ENCODE measurements around the gene MYLK2. TPM values are rescaled to one million over a fixed set of nuclear protein-coding genes. Genes with fewer than 3 reads are reported as not detected.

MYLK2 gene
- total RNA-seq, 4 donors from 2014 or later = 0.21 to 0.69 TPM; not detected in 2

- Histone ChIP-seq H3K27ac (no peak overlapping the region), H3K9me3 (no peaks in the 10 kb centered on the region), H3K27me3 (no peaks in the 10 kb centered on the region), H3K36me3 (no peaks in the 10 kb centered on the region), H3K4me1 (no peaks in the 10 kb centered on the region), H3K4me3 (no peak overlapping the region)
- intact Hi-C loops (cut with DNase I; ENCODE audit: low total_unique reads) = no loop called here
- no peak for DNase-seq
- TF ChIP-seq POLR2A (IDR thresholded peaks at IDR 0.05) (no peak), CTCF (IDR thresholded peaks at IDR 0.05) (no peak)
Measured at GRCh38 chr20:31875671-31876070, 56.5 kb downstream of the MYLK2 start.

GRCh38 chr20:31877684-31878083 is 58.5 kb downstream of the MYLK2 start:
- intact Hi-C loops (cut with DNase I; ENCODE audit: low total_unique reads) = no loop called here
- Histone ChIP-seq H3K4me3 (no peak overlapping the region), H3K27ac (no peak overlapping the region), H3K36me3 (no peaks in the 10 kb centered on the region), H3K9me3 (no peaks in the 10 kb centered on the region), H3K4me1 (no peaks in the 10 kb centered on the region), H3K27me3 (no peaks in the 10 kb centered on the region)
- TF ChIP-seq CTCF (IDR thresholded peaks at IDR 0.05) = no peak
- no peak for TF ChIP-seq POLR2A (IDR thresholded peaks at IDR 0.05)
- no peak for DNase-seq

GRCh38 chr20:31879143-31879987 is 60.2 kb downstream of the MYLK2 start:
- DNase-seq = peak; percentile 87 to 94
- Histone ChIP-seq H3K27ac (peak overlapping the region; percentile 67 to 75), H3K36me3 (no peaks in the 10 kb centered on the region), H3K27me3 (no peaks in the 10 kb centered on the region), H3K4me1 (no peaks in the 10 kb centered on the region), H3K9me3 (no peaks in the 10 kb centered on the region), H3K4me3 (peak overlapping the region; percentile 35 to 43)
- intact Hi-C loops (cut with DNase I; ENCODE audit: low total_unique reads) = no loop called here
- peak in 2 of 4 experiments; percentile 21 to 22 for TF ChIP-seq CTCF (IDR thresholded peaks at IDR 0.05)
- peak; percentile 43 to 44 for TF ChIP-seq POLR2A (IDR thresholded peaks at IDR 0.05)

- Histone ChIP-seq H3K4me1 (no peaks in the 10 kb centered on the region), H3K4me3 (no peak overlapping the region), H3K9me3 (no peaks in the 10 kb centered on the region), H3K27ac (no peak overlapping the region), H3K36me3 (no peaks in the 10 kb centered on the region), H3K27me3 (no peaks in the 10 kb centered on the region)
- no peak for DNase-seq
- intact Hi-C loops (cut with DNase I; ENCODE audit: low total_unique reads) = no loop called here
- TF ChIP-seq CTCF (IDR thresholded peaks at IDR 0.05) (no peak), POLR2A (IDR thresholded peaks at IDR 0.05) (no peak)
Measured at GRCh38 chr20:31881945-31882344, 62.8 kb downstream of the MYLK2 start.

- Histone ChIP-seq H3K9me3 (no peaks in the 10 kb centered on the region), H3K4me3 (no peak overlapping the region), H3K4me1 (no peaks in the 10 kb centered on the region), H3K36me3 (no peaks in the 10 kb centered on the region), H3K27me3 (no peaks in the 10 kb centered on the region), H3K27ac (no peak overlapping the region)
- no peak for DNase-seq
- no peak for TF ChIP-seq POLR2A (IDR thresholded peaks at IDR 0.05)
- no peak for TF ChIP-seq CTCF (IDR thresholded peaks at IDR 0.05)
- intact Hi-C loops (cut with DNase I; ENCODE audit: low total_unique reads) = no loop called here
Measured at GRCh38 chr20:31883829-31884228, 64.7 kb downstream of the MYLK2 start.

Data from uterus (tissue), 4 donors.